GM12875 (cell line): ENCODE data around the gene ADAD1.

Source experiments
- H3K4me3 ChIP-seq: one replicate; pipeline ENCODE4 v1.5.1; 2011; ENCODE audit warnings: low read depth, low read length, control low read depth
- TF ChIP-seq, protein P1 (sequence below): IDR thresholded peaks from 2 replicates; pipeline ENCODE4 v1.5.1; 2011; ENCODE audit warnings: low read depth, mild to moderate bottlenecking, control low read depth, inconsistent platforms, low read length, moderate library complexity, borderline replicate concordance; ENCODE audit not compliant: insufficient read depth

The ADAD1 gene

DNA sequence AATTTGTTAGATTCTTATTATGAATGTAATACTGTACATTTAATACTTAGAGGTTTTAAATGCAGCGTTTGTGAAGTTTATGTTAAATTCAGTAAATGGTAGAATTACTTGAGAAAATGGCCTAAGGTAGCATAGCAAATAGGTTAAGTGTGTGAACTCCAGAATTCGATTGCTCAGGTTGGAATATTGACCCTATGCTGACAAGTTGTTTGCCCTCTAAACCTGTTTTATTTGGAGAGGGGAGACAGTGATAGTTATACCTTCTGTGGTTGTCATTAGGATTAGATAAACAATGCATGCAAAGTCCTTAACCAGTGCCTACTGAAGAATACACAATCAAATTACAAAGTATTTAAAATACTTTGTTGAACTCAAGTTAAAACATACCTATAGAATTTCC is 5.4 kb downstream of the ADAD1 start:
- TF ChIP-seq, protein P1, sequence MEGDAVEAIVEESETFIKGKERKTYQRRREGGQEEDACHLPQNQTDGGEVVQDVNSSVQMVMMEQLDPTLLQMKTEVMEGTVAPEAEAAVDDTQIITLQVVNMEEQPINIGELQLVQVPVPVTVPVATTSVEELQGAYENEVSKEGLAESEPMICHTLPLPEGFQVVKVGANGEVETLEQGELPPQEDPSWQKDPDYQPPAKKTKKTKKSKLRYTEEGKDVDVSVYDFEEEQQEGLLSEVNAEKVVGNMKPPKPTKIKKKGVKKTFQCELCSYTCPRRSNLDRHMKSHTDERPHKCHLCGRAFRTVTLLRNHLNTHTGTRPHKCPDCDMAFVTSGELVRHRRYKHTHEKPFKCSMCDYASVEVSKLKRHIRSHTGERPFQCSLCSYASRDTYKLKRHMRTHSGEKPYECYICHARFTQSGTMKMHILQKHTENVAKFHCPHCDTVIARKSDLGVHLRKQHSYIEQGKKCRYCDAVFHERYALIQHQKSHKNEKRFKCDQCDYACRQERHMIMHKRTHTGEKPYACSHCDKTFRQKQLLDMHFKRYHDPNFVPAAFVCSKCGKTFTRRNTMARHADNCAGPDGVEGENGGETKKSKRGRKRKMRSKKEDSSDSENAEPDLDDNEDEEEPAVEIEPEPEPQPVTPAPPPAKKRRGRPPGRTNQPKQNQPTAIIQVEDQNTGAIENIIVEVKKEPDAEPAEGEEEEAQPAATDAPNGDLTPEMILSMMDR = no peak
- no peak overlapping the region for H3K4me3 ChIP-seq

DNA sequence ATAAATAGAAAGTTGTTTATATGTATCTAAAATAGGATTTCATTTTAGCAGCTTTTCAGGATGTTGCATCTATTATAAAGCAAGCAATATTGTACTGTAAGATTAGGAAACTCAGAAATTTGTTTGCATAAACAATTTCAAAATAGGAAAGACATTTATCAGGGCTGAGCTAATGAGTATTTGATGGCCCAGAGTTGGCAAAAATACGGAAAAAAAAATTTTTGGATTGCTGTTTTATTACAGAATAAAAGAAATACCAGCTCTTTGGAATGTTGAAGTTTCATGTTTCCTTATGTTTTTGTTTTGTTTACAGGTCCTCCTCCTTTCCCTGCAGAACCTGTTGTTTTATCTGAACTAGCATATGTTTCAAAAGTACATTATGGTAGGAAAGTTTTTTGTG is 14.5 kb downstream of the ADAD1 start:
- no peak overlapping the region for H3K4me3 ChIP-seq
- TF ChIP-seq, protein P1 = no peak

DNA sequence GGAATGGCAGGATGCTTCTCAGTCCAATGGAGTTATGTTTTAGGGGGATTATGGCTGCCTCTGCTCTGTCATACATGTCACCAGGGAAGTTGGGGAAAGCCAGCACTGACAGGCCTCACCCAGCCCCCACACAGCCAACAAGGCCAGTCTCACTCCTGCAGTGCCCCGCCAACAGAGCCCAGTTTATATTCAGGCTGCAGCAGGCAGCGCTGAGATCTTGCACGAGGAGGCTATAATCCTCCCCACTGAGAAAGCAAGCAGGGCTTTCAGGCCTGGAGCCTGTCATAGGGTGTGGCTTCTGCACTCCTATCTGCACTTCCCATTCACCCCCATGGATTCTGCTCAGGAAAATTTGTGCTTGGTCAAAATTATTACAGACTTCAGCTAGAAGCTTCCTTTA is 25.1 kb downstream of the ADAD1 start:
- TF ChIP-seq, protein P1 = no peak
- H3K4me3 ChIP-seq = no peak overlapping the region

DNA sequence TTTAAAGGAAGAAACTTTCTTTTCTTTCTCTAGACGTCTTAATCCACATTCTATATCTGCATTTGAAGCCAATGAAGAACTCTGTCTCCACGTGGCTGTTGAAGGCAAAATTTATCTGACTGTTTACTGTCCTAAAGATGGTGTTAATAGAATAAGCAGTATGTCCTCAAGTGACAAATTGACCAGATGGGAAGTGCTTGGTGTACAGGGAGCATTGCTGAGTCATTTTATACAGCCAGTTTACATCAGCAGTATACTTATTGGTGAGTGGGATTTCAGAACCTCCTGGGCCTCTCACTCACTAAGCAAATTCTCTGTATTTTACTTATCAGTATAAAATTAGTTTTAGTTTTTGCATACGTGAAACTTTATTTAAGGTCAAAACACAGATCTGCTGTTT is 33.7 kb downstream of the ADAD1 start:
- no peak overlapping the region for H3K4me3 ChIP-seq

DNA sequence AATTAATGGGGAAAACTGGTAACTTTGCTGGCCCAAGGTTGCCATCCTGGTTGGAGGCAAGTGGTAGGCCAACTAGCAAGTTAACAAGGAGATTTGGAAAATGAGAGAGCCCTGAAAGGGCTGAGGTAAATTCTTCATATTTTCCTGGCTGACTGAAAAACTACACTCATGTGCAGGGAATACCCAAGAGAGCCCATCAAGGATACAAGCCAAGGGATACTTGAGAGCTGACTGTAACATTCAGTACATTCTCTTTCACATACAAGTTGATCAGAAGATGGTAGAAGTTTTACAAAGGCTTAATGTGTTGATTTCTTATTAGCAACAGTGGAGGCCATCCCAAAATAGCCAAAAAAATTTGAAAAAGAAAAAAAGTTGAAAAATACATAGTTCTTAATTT is 44.4 kb downstream of the ADAD1 start:
- no peak overlapping the region for H3K4me3 ChIP-seq
- TF ChIP-seq, protein P1 = no peak

More for the DNA sequence above, 33.7 kb downstream of the ADAD1 start:
- TF ChIP-seq, protein P1 = no peak

DNA sequence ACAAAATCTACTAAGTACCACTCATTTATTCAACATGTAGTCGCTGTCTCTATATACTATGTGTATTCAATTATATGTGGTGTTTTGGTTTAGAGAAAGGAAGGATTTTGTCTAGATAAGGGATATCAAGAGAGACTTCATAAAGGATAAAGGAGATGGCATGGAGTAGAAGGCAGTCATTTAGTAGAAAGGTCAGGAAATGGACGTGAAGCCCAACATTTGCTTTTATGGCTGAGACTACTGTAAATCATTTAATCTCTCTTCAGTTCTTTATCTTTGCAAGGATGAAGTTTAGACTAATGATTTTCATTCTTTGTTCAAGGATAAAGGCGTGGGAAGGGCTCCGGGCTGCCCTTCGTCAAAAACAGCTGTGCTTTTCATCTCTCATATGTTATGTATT is 52.5 kb downstream of the ADAD1 start:
- no peak overlapping the region for H3K4me3 ChIP-seq
- TF ChIP-seq, protein P1 = no peak

DNA sequence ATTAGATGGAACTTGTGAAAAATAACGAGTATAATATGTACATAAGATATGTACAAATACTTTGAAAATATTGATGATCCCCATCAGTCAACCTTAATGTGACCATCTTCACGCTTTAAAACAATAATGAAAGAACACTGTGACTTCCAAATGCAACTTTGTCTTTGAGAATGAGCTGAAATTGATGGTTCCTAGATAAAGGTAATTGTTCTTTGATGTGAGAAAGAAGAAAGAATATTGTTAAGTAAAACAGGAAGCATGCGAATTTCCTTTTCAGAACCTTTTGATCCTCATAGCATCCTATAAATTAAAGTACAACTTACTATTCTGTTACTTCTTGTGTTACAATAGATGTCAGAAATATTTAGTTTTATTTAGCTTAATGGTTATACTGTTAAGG is 55.5 kb downstream of the ADAD1 start:
- no peak overlapping the region for H3K4me3 ChIP-seq
- TF ChIP-seq, protein P1 = no peak
